GM18499 (cell line): ENCODE results near the gene CCS.

ENCODE experiments used
- ATAC-seq: cut with Tn5 transposase; IDR thresholded peaks from one replicate; pipeline ENCODE4 v1.9.1; 2021; ENCODE audit warnings: moderate number of reproducible peaks; ENCODE audit not compliant: insufficient read depth, unreplicated experiment

Gene CCS

DNA sequence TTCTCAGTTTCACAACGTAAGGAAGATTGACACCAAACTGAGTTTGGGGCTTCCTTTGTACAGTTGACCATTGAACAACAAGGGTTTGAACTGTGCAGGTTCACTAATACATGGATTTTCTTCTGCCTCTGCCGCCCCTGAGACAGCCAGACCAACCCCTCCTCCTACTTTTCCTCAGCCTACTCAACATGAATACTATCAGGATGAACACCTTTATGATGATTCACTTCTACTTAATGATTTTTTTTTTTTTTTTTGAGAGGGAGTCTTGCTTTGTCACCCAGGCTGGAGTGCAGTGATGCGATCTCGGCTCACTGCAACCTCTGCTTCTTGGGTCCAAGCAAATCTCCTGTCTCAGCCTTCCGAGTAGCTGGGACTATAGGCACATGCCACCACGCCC, 60.1 kb downstream of the CCS start:
- no peak for ATAC-seq
